Measurements from ENCODE around the gene CSAD.

GRCh38 chr12:53221203-53222080, 40.7 kb upstream of the CSAD start:
- TF ChIP-seq POLR2AphosphoS5 (IDR thresholded peaks at IDR 0.05) = peak in 2 of 3 donors; percentile 0 to 48
- peak in 2 of 5 experiments; percentile 12 to 42 for TF ChIP-seq CTCF (IDR thresholded peaks at IDR 0.05)
- peak; percentile 89 for TF ChIP-seq POLR2A (IDR thresholded peaks at IDR 0.05)
